A549 treated with CpdA at 1 μM for 4 hours (cell line): ENCODE data around the gene PNMA3. TPM values are rescaled to one million over a fixed set of nuclear protein-coding genes. Genes with fewer than 3 reads are reported as not detected.

ENCODE experiments used
- total RNA-seq: library from RNA; stranded (reverse); fragments of 200-300 nt; extraction: Qiagen RNA extraction; gene quantifications from 5 replicates; pipeline ENCODE4 v1.2.3, GENCODE V29; 2022; ENCODE audit warnings: low read depth

Gene PNMA3, protein sequence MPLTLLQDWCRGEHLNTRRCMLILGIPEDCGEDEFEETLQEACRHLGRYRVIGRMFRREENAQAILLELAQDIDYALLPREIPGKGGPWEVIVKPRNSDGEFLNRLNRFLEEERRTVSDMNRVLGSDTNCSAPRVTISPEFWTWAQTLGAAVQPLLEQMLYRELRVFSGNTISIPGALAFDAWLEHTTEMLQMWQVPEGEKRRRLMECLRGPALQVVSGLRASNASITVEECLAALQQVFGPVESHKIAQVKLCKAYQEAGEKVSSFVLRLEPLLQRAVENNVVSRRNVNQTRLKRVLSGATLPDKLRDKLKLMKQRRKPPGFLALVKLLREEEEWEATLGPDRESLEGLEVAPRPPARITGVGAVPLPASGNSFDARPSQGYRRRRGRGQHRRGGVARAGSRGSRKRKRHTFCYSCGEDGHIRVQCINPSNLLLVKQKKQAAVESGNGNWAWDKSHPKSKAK
- 0.17 to 0.25 TPM (median 0.21 TPM) in 5 replicates for total RNA-seq

DNA sequence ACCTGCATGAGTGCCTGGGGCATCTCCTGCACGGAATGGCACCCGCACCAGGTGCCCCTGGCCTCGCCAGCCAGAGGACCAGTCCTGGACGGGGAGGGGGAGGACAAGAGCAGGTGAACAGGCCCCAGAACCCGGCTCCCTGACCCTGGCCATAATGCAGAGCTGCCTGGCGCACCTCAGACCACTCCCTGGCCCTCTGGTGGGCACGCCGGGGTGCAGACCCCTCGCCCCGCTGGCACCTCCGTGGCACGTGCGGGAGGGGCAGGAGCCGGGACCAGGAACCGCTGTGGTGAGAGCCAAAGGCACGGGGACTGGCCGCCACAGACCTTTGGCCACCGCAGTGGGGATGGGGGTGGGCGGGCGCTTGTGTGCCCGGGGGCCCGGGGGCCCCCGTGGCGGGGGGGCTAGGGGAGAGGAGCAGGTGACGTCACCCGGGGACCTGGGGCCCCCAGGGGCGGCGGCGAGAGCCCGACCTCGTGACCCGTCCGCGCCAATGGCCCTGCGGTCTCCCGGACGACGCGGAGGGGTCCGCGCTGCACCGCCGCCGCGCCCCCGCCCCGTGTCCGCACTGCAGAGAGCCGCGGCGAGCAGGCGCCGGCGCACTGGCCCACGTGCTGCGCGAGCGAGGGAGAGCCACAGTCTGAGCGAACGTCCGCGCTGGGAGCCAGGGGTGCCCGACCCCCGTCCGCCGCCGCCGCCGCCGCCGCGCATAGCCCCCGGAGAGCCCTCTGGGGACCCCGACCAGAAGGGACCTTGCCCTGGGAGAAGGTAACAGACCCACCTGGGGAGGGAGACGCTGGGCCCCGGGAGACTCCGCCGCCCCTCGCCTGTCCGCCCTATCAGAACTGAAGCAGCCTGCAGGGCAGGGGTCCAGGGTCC lies at the start of gene PNMA3:
Gene PNMA3 (plus strand): TSS at position 600 of the 879 bp plus-strand sequence. CDS start 586 bp downstream, outside the sequence.

DNA sequence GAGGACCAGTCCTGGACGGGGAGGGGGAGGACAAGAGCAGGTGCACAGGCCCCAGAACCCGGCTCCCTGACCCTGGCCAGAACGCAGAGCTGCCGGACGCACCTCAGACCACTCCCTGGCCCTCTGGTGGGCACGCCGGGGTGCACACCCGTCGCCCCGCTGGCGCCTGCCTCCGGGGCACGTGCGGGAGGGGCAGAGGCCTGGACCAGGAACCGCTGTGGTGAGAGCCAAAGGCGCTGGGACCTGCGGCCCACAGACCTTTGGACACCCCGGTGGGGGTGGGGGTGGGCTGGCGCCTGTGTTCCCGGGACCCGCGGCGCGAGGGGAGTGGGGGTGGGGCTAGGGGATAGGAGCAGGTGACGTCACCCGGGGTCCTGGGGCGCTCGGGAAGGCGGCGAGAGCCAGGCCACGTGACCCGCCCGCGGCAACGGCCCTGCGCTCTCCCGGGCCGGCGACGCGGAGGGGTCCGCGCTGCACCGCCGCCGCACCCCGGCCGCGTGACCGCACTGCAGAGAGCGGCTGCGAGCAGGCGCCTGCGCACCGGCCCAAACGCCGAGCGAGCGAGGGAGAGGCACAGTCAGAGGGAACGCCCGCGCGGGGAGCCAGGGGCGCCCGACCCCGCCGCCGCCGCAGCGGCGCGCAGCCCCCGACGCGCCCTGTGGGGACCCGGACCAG lies 15.8 kb downstream of the PNMA3 start, which contains the start of gene PNMA6A:
Gene PNMA6A (plus strand): TSS at position 546 of the 675 bp plus-strand sequence. CDS start 609 bp downstream, outside the sequence.

Other genes starting within 250 kb of the PNMA3 start
- 67.3 to 86.2 TPM (median 72.3 TPM) in 5 replicates for gene CETN2, start 225.7 kb upstream of the PNMA3 start, total RNA-seq
- gene NSDHL, start 225.4 kb upstream of the PNMA3 start, total RNA-seq: 40.6 to 47.6 TPM (median 44.0 TPM) in 5 replicates
- 5.8 to 7.5 TPM (median 6.8 TPM) in 5 replicates for gene ZNF185, start 158.4 kb upstream of the PNMA3 start, total RNA-seq
- gene PNMA5, start 62.4 kb upstream of the PNMA3 start, total RNA-seq: not detected in 5 replicates
- gene PNMA6A, start 16.0 kb downstream of the PNMA3 start, total RNA-seq: 3.1 to 5.0 TPM (median 4.8 TPM) in 5 replicates
- 0.08 to 0.17 TPM (median 0.14 TPM) in 5 replicates for gene MAGEA1, start 122.8 kb downstream of the PNMA3 start, total RNA-seq